Adrenal gland (tissue), 5 donors: ENCODE results near the gene SARM1.

Experiments used
- POLR2A ChIP-seq, 2 donors: fragments of 450-650 bp; IDR thresholded peaks; one replicate each; pipeline ENCODE4 v1.6.1; 2017; ENCODE audit warnings: antibody characterized with exemption in 2 of 2, mild to moderate bottlenecking in 2 of 2, moderate library complexity in 1 of 2
- TF ChIP-seq, protein P1 (sequence below), 6 experiments: fragments of 450-650 bp in 4 of 6; fragments of 200-600 bp in 2 of 6; sonication (generic) in 1 of 6; IDR thresholded peaks; 1 replicate in 5 of 6; 2 replicates in 1 of 6; pipeline versions ENCODE4 v1.5.1 to v1.8.0; 2016 to 2021; ENCODE audit warnings: antibody characterized with exemption in 6 of 6, mild to moderate bottlenecking in 2 of 6, moderate library complexity in 1 of 6
- donor health status: DM: no; HTN: no; CAD: no.

DNA sequence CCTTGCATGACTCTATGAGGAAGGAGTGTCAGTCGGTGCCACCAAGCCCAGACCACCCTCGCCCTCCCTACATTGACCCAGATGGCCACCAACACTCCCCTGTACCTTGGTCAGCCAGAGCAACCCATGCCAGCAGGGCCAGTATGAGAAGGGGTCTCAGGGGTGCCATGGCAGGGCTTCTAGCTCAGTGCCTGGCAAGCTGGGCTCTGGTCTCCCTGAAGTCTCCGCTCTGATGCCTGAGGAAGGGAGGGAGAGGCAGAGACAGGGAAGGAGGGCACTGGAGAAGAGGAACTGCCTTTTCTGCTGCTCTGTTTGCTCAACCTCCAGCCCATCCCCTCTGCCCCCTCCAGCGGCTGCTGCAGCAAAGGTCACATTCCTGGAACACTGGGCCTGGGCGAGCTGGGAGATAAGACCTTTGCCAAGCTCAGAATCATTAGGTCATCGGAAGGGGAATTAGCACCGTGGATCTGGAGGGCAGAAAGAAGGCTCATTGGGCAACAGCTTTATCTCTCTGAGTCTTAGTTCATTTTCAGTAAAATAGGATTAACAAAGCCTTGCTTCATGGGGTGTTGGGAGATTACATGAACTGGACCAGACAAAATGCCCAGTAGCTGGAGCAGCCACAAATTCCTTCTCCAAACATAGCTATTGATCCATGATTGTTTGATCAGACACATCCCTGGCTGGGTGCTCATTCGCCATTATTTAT, 1.3 kb upstream of the SARM1 start, which contains the start of gene VTN:
- TF ChIP-seq POLR2A (IDR thresholded peaks at IDR 0.05): peak in 1 of 2 donors; percentile 63
- TF ChIP-seq, protein P1, sequence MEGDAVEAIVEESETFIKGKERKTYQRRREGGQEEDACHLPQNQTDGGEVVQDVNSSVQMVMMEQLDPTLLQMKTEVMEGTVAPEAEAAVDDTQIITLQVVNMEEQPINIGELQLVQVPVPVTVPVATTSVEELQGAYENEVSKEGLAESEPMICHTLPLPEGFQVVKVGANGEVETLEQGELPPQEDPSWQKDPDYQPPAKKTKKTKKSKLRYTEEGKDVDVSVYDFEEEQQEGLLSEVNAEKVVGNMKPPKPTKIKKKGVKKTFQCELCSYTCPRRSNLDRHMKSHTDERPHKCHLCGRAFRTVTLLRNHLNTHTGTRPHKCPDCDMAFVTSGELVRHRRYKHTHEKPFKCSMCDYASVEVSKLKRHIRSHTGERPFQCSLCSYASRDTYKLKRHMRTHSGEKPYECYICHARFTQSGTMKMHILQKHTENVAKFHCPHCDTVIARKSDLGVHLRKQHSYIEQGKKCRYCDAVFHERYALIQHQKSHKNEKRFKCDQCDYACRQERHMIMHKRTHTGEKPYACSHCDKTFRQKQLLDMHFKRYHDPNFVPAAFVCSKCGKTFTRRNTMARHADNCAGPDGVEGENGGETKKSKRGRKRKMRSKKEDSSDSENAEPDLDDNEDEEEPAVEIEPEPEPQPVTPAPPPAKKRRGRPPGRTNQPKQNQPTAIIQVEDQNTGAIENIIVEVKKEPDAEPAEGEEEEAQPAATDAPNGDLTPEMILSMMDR (IDR thresholded peaks at IDR 0.05): peak in 2 of 6 experiments; percentile 6 to 20
